GM23338 (cell line): ENCODE results near the gene TPP1. TPM values are rescaled to one million over a fixed set of nuclear protein-coding genes. Genes with fewer than 3 reads are reported as not detected.

ENCODE experiments used
- ATAC-seq: fragments of 200-7000 bp; cut with Tn5 transposase; 3 replicates; pipeline ENCODE4 v1.9.1; 2020
- DNase-seq: peaks from one replicate; pipeline ENCODE4 v3.0.0-alpha.2; 2015; ENCODE audit warnings: low spot score
- H2AFZ ChIP-seq: fragments of 200-600 bp; sonication (generic); 2 replicates; pipeline ENCODE4 v1.8.0; 2016; ENCODE audit warnings: antibody characterized with exemption, mild to moderate bottlenecking, moderate library complexity
- H3F3A ChIP-seq: fragments of 200-600 bp; sonication (generic); replicated peaks from 2 replicates; pipeline ENCODE4 v1.8.0; 2017; ENCODE audit warnings: antibody characterized with exemption, mixed run types, low read depth
- H3K27ac ChIP-seq: fragments of 200-600 bp; sonication (generic); 2 replicates; pipeline ENCODE4 v1.6.1; 2016; ENCODE audit warnings: low read depth
- H3K27me3 ChIP-seq: fragments of 200-600 bp; sonication (generic); 2 replicates; pipeline ENCODE4 v1.8.0; 2016; ENCODE audit warnings: mild to moderate bottlenecking, mixed run types, moderate library complexity; ENCODE audit not compliant: insufficient read depth
- H3K36me3 ChIP-seq: fragments of 200-600 bp; sonication (generic); 2 replicates; pipeline ENCODE4 v1.8.0; 2016; ENCODE audit warnings: mild to moderate bottlenecking; ENCODE audit not compliant: insufficient read depth
- H3K4me1 ChIP-seq: fragments of 200-600 bp; sonication (generic); 2 replicates; pipeline ENCODE4 v1.8.0; 2016; ENCODE audit warnings: mild to moderate bottlenecking, moderate library complexity; ENCODE audit not compliant: insufficient read depth
- H3K4me2 ChIP-seq: fragments of 200-600 bp; sonication (generic); 2 replicates; pipeline ENCODE4 v1.7.1; 2017; ENCODE audit warnings: mixed run types
- H3K4me3 ChIP-seq: fragments of 200-600 bp; sonication (generic); 2 replicates; pipeline ENCODE4 v1.6.1; 2016; ENCODE audit warnings: mixed run types
- H3K79me2 ChIP-seq: fragments of 200-600 bp; sonication (generic); replicated peaks from 2 replicates; pipeline ENCODE4 v1.8.0; 2017; ENCODE audit warnings: mild to moderate bottlenecking; ENCODE audit not compliant: insufficient read depth
- H3K9me2 ChIP-seq: fragments of 200-600 bp; sonication (generic); 2 replicates; pipeline ENCODE4 v1.8.0; 2017; ENCODE audit not compliant: insufficient read depth
- H4K20me1 ChIP-seq: fragments of 200-600 bp; sonication (generic); replicated peaks from 2 replicates; pipeline ENCODE4 v1.8.0; 2017; ENCODE audit warnings: mild to moderate bottlenecking; ENCODE audit not compliant: insufficient read depth
- H3K27ac Mint-ChIP-seq: 2 replicates; pipeline ENCODE4 v1.8.0; 2020; ENCODE audit warnings: inconsistent platforms, mild to moderate bottlenecking, moderate library complexity, mixed read lengths
- H3K27me3 Mint-ChIP-seq: 3 replicates; pipeline ENCODE4 v1.8.0; 2022; ENCODE audit warnings: low read depth, mild to moderate bottlenecking, moderate library complexity, mixed read lengths, inconsistent platforms; ENCODE audit not compliant: insufficient read depth, poor library complexity
- H3K36me3 Mint-ChIP-seq: 3 replicates; pipeline ENCODE4 v1.8.0; 2021; ENCODE audit warnings: low read depth, mild to moderate bottlenecking, inconsistent platforms, moderate library complexity, mixed read lengths
- H3K4me1 Mint-ChIP-seq: 3 replicates; pipeline ENCODE4 v1.8.0; 2020; ENCODE audit warnings: mild to moderate bottlenecking, inconsistent platforms, mixed read lengths
- H3K4me3 Mint-ChIP-seq: 3 replicates; pipeline ENCODE4 v1.8.0; 2021; ENCODE audit warnings: moderate library complexity, mild to moderate bottlenecking, inconsistent platforms, mixed read lengths
- H3K9me3 Mint-ChIP-seq: 3 replicates; pipeline ENCODE4 v1.8.0; 2020; ENCODE audit warnings: moderate library complexity, mild to moderate bottlenecking, inconsistent platforms, mixed read lengths
- EZH2 ChIP-seq: fragments of 200-600 bp; sonication (generic); IDR thresholded peaks from one replicate; pipeline ENCODE4 v1.8.0; 2017; ENCODE audit warnings: antibody characterized with exemption, mild to moderate bottlenecking, low read depth; ENCODE audit not compliant: unreplicated experiment
- EZH2phosphoT487 ChIP-seq: fragments of 200-600 bp; sonication (generic); IDR thresholded peaks from one replicate; pipeline ENCODE4 v1.8.1; 2018; ENCODE audit warnings: antibody characterized with exemption; ENCODE audit not compliant: unreplicated experiment
- NANOG ChIP-seq: IDR thresholded peaks from 2 replicates; pipeline ENCODE4 v1.6.1; 2016; ENCODE audit warnings: antibody characterized with exemption, borderline replicate concordance
- polyA plus RNA-seq: library from polyadenylated mRNA; unstranded; fragments of >200 nt; fragmentation: Nextera tagmentation; extraction: Ambion mirVana; gene quantifications from 2 replicates; pipeline ENCODE4 v1.2.1, GENCODE V29; 2016
- total RNA-seq: library from RNA; depleted of rRNA; stranded (reverse); fragments of >200 nt; shearing (Covaris generic); gene quantifications from 2 replicates; pipeline ENCODE4 v1.2.3, GENCODE V29; 2014
- TF ChIP-seq, protein P1 (sequence below): IDR thresholded peaks from one replicate; pipeline ENCODE4 v1.6.1; 2018; ENCODE audit warnings: antibody characterized with exemption; ENCODE audit not compliant: unreplicated experiment
- TF ChIP-seq, protein P2 (sequence below): fragments of 250-450 bp; sonication (Bioruptor Pico); IDR thresholded peaks from 2 replicates; pipeline ENCODE4 v1.5.0; 2020; ENCODE audit warnings: mild to moderate bottlenecking, moderate library complexity
- TF ChIP-seq, protein P3 (sequence below), 2 experiments: fragments of 200-600 bp in 1 of 2; sonication (generic) in 1 of 2; conservative IDR thresholded peaks; 2 replicates each; pipeline versions ENCODE4 v1.5.1 to v1.6.1; 2016 to 2017; ENCODE audit warnings: antibody characterized with exemption in 2 of 2, low read depth in 2 of 2, mild to moderate bottlenecking in 2 of 2, moderate library complexity in 1 of 2

TPP1 gene
- total and polyA plus RNA-seq, 2 experiments from 2014 or later: 21.7 to 49.7 TPM

DNA sequence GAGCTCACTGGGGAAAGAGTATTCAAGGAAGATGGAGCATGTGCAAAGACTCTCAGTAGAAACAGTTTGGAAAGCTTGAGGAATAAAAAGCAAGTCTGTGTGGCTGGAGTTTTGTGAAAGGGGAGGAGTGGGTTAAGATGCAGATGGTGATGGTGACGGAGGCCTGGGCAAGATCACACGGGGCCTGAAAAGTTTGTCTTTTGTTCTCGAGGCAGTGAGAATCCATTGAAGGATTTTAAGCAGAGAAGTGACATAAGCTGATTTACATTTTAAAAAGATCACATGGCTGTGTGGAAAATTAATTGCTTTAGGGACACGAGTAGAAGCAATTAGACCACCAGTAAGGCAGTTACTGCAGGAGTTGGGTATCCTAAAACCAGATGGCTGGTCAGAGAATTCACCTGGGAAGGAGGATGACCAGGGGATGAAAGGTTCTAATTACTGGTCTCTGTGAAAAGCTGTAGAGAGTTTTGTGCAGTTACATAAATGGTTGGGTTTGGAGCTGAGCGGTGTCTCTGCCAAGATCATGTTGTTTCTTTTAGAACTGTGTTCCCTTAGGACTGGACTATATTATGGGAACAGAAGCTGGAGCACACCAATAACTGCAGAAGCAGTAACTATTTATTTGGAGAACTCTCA is 22.9 kb downstream of the TPP1 start:
- Histone ChIP-seq H3K4me2 (no peak overlapping the region), H3K36me3 (peaks cover 11% of the 10 kb centered on the region; the same call in 1 of the 2 replicates), H2AFZ (no peak overlapping the region), H4K20me1 (no peaks in the 10 kb centered on the region; the same call in 1 of the 2 replicates), H3K27me3 (no peaks in the 10 kb centered on the region), H3K27ac (no peak overlapping the region), H3F3A (no peaks in the 10 kb centered on the region), H3K9me2 (no peaks in the 10 kb centered on the region), H3K79me2 (no peaks in the 10 kb centered on the region), H3K4me3 (no peak overlapping the region), H3K4me1 (no peaks in the 10 kb centered on the region)
- ATAC-seq: no peak
- H3K27me3 Mint-ChIP-seq: no peaks in the 10 kb centered on the region
- TF ChIP-seq, protein P1, sequence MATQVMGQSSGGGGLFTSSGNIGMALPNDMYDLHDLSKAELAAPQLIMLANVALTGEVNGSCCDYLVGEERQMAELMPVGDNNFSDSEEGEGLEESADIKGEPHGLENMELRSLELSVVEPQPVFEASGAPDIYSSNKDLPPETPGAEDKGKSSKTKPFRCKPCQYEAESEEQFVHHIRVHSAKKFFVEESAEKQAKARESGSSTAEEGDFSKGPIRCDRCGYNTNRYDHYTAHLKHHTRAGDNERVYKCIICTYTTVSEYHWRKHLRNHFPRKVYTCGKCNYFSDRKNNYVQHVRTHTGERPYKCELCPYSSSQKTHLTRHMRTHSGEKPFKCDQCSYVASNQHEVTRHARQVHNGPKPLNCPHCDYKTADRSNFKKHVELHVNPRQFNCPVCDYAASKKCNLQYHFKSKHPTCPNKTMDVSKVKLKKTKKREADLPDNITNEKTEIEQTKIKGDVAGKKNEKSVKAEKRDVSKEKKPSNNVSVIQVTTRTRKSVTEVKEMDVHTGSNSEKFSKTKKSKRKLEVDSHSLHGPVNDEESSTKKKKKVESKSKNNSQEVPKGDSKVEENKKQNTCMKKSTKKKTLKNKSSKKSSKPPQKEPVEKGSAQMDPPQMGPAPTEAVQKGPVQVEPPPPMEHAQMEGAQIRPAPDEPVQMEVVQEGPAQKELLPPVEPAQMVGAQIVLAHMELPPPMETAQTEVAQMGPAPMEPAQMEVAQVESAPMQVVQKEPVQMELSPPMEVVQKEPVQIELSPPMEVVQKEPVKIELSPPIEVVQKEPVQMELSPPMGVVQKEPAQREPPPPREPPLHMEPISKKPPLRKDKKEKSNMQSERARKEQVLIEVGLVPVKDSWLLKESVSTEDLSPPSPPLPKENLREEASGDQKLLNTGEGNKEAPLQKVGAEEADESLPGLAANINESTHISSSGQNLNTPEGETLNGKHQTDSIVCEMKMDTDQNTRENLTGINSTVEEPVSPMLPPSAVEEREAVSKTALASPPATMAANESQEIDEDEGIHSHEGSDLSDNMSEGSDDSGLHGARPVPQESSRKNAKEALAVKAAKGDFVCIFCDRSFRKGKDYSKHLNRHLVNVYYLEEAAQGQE: no peak
- TF ChIP-seq, protein P2, sequence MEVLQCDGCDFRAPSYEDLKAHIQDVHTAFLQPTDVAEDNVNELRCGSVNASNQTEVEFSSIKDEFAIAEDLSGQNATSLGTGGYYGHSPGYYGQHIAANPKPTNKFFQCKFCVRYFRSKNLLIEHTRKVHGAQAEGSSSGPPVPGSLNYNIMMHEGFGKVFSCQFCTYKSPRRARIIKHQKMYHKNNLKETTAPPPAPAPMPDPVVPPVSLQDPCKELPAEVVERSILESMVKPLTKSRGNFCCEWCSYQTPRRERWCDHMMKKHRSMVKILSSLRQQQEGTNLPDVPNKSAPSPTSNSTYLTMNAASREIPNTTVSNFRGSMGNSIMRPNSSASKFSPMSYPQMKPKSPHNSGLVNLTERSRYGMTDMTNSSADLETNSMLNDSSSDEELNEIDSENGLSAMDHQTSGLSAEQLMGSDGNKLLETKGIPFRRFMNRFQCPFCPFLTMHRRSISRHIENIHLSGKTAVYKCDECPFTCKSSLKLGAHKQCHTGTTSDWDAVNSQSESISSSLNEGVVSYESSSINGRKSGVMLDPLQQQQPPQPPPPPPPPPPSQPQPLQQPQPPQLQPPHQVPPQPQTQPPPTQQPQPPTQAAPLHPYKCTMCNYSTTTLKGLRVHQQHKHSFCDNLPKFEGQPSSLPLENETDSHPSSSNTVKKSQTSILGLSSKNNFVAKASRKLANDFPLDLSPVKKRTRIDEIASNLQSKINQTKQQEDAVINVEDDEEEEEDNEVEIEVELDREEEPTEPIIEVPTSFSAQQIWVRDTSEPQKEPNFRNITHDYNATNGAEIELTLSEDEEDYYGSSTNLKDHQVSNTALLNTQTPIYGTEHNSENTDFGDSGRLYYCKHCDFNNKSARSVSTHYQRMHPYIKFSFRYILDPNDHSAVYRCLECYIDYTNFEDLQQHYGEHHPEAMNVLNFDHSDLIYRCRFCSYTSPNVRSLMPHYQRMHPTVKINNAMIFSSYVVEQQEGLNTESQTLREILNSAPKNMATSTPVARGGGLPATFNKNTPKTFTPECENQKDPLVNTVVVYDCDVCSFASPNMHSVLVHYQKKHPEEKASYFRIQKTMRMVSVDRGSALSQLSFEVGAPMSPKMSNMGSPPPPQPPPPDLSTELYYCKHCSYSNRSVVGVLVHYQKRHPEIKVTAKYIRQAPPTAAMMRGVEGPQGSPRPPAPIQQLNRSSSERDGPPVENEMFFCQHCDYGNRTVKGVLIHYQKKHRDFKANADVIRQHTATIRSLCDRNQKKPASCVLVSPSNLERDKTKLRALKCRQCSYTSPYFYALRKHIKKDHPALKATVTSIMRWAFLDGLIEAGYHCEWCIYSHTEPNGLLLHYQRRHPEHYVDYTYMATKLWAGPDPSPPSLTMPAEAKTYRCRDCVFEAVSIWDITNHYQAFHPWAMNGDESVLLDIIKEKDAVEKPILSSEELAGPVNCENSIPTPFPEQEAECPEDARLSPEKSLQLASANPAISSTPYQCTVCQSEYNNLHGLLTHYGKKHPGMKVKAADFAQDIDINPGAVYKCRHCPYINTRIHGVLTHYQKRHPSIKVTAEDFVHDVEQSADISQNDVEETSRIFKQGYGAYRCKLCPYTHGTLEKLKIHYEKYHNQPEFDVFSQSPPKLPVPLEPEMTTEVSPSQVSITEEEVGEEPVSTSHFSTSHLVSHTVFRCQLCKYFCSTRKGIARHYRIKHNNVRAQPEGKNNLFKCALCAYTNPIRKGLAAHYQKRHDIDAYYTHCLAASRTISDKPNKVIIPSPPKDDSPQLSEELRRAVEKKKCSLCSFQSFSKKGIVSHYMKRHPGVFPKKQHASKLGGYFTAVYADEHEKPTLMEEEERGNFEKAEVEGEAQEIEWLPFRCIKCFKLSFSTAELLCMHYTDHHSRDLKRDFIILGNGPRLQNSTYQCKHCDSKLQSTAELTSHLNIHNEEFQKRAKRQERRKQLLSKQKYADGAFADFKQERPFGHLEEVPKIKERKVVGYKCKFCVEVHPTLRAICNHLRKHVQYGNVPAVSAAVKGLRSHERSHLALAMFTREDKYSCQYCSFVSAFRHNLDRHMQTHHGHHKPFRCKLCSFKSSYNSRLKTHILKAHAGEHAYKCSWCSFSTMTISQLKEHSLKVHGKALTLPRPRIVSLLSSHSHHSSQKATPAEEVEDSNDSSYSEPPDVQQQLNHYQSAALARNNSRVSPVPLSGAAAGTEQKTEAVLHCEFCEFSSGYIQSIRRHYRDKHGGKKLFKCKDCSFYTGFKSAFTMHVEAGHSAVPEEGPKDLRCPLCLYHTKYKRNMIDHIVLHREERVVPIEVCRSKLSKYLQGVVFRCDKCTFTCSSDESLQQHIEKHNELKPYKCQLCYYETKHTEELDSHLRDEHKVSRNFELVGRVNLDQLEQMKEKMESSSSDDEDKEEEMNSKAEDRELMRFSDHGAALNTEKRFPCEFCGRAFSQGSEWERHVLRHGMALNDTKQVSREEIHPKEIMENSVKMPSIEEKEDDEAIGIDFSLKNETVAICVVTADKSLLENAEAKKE: no peak
- TF ChIP-seq NANOG: no peak
- TF ChIP-seq EZH2phosphoT487: no peak
- no peak for TF ChIP-seq EZH2
- TF ChIP-seq, protein P3, sequence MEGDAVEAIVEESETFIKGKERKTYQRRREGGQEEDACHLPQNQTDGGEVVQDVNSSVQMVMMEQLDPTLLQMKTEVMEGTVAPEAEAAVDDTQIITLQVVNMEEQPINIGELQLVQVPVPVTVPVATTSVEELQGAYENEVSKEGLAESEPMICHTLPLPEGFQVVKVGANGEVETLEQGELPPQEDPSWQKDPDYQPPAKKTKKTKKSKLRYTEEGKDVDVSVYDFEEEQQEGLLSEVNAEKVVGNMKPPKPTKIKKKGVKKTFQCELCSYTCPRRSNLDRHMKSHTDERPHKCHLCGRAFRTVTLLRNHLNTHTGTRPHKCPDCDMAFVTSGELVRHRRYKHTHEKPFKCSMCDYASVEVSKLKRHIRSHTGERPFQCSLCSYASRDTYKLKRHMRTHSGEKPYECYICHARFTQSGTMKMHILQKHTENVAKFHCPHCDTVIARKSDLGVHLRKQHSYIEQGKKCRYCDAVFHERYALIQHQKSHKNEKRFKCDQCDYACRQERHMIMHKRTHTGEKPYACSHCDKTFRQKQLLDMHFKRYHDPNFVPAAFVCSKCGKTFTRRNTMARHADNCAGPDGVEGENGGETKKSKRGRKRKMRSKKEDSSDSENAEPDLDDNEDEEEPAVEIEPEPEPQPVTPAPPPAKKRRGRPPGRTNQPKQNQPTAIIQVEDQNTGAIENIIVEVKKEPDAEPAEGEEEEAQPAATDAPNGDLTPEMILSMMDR (conservative IDR thresholded peaks at IDR 0.05; ENCODE audit: low read depth in 2 of 2): no peak
- no peak for DNase-seq
- H3K27ac Mint-ChIP-seq: no peak overlapping the region
- no peaks in the 10 kb centered on the region for H3K9me3 Mint-ChIP-seq
- H3K36me3 Mint-ChIP-seq: peaks cover 12% of the 10 kb centered on the region
- no peak overlapping the region for H3K4me3 Mint-ChIP-seq
- peaks cover 7% of the 10 kb centered on the region; the same call in 2 of the 3 replicates for H3K4me1 Mint-ChIP-seq
